H1 (cell line): ENCODE data around the gene TASP1. TPM values are rescaled to one million over a fixed set of nuclear protein-coding genes. Genes with fewer than 3 reads are reported as not detected.

Experiments used
- CTCF ChIA-PET: fragments of 300-600 bp; sonication (Branson Sonifier 250); formaldehyde crosslinking; loops from one replicate; lab custom pipeline; 2021; ENCODE audit not compliant: partially characterized antibody; lab: Charles Lee
- POLR2A ChIA-PET: fragments of 300-600 bp; sonication (Branson Sonifier 250); formaldehyde crosslinking; loops from one replicate; lab custom pipeline; 2021; ENCODE audit warnings: inconsistent platforms; ENCODE audit not compliant: partially characterized antibody; lab: Charles Lee
- DNase-seq, 2 experiments: peaks; one replicate each; pipeline versions ENCODE4 v3.0.0 to v3.0.0-alpha.2; 2010 to 2022; ENCODE audit warnings: low spot score in 2 of 2, low read depth in 1 of 2, mixed read lengths in 1 of 2
- FAIRE-seq: peaks from 2 replicates; lab custom pipeline; 2011; peaks lifted over from hg19 to GRCh38; lab: Jason Lieb, UNC
- H2AFZ ChIP-seq: 2 replicates; pipeline ENCODE4 v1.8.1; 2012; ENCODE audit warnings: low read length, inconsistent platforms
- H2AK5ac ChIP-seq: 2 replicates; pipeline ENCODE4 v1.6.1; 2013; ENCODE audit warnings: low read depth, low read length
- H2BK120ac ChIP-seq: replicated peaks from 2 replicates; pipeline ENCODE3; 2013; ENCODE audit warnings: low read depth, low read length, inconsistent platforms
- H2BK12ac ChIP-seq: 2 replicates; pipeline ENCODE4 v1.6.1; 2013; ENCODE audit warnings: low read depth, low read length
- H2BK15ac ChIP-seq: 2 replicates; pipeline ENCODE4 v1.6.1; 2013; ENCODE audit warnings: low read length
- H2BK20ac ChIP-seq: 2 replicates; pipeline ENCODE4 v1.6.1; 2013; ENCODE audit warnings: low read length
- H2BK5ac ChIP-seq: 2 replicates; pipeline ENCODE4 v1.6.1; 2013; ENCODE audit warnings: low read depth, low read length
- H3K14ac ChIP-seq: 2 replicates; pipeline ENCODE4 v1.6.1; 2013; ENCODE audit warnings: inconsistent platforms; ENCODE audit not compliant: insufficient read length
- H3K18ac ChIP-seq: 2 replicates; pipeline ENCODE4 v1.6.1; 2013; ENCODE audit warnings: low read length; ENCODE audit errors: extremely low read depth
- H3K23ac ChIP-seq: 2 replicates; pipeline ENCODE4 v1.6.1; 2013; ENCODE audit warnings: inconsistent platforms; ENCODE audit not compliant: insufficient read length
- H3K23me2 ChIP-seq: 2 replicates; pipeline ENCODE4 v1.6.1; 2013; ENCODE audit warnings: low read depth, low read length
- H3K27ac ChIP-seq: 2 replicates; pipeline ENCODE4 v1.6.1; 2011; ENCODE audit warnings: low read depth, low read length, inconsistent platforms
- H3K27me3 ChIP-seq, 4 experiments: replicated peaks in 1 of 4; 1 replicate in 1 of 4; 2 replicates in 3 of 4; pipeline versions ENCODE4 v1.6.1 to v1.8.1; 2011 to 2013; ENCODE audit warnings: low read length in 3 of 4, mild to moderate bottlenecking in 3 of 4, inconsistent platforms in 2 of 4, mixed read lengths in 2 of 4, moderate library complexity in 1 of 4; ENCODE audit not compliant: control insufficient read depth in 3 of 4, insufficient read depth in 3 of 4; ENCODE audit errors: extremely low read depth in 1 of 4
- H3K36me3 ChIP-seq, 4 experiments: 2 replicates each; pipeline versions ENCODE4 v1.6.1 to v1.8.1; 2011 to 2013; ENCODE audit warnings: mild to moderate bottlenecking in 4 of 4, low read length in 3 of 4, moderate library complexity in 2 of 4, control low read depth in 1 of 4, inconsistent platforms in 1 of 4; ENCODE audit not compliant: insufficient read depth in 4 of 4, control insufficient read depth in 2 of 4
- H3K4ac ChIP-seq: replicated peaks from 2 replicates; pipeline ENCODE3; 2013; ENCODE audit warnings: low read length, low read depth, mixed read lengths, inconsistent platforms; ENCODE audit not compliant: insufficient read length
- H3K4me1 ChIP-seq, 4 experiments: replicated peaks in 1 of 4; 1 replicate in 1 of 4; 2 replicates in 3 of 4; pipeline versions ENCODE4 v1.6.1 to v1.8.1; 2011 to 2013; ENCODE audit warnings: low read length in 3 of 4, inconsistent platforms in 2 of 4, mixed read lengths in 1 of 4; ENCODE audit not compliant: insufficient read depth in 4 of 4, control insufficient read depth in 3 of 4
- H3K4me2 ChIP-seq, 2 experiments: 2 replicates each; pipeline versions ENCODE4 v1.6.1 to v1.8.1; 2011 to 2013; ENCODE audit warnings: low read depth in 2 of 2, low read length in 2 of 2, control low read depth in 1 of 2, inconsistent platforms in 1 of 2, mild to moderate bottlenecking in 1 of 2; ENCODE audit not compliant: insufficient read depth in 1 of 2
- H3K4me3 ChIP-seq, 4 experiments: fragments of 200-600, 300-600 bp in 1 of 4; sonication (generic), shearing (Covaris generic), sonication (Bioruptor Twin) in 1 of 4; 2 replicates each; pipeline versions ENCODE4 v1.5.1 to v1.8.1; 2011 to 2016; ENCODE audit warnings: low read length in 4 of 4, low read depth in 3 of 4, control low read depth in 2 of 4, inconsistent platforms in 2 of 4, mild to moderate bottlenecking in 2 of 4, mixed read lengths in 1 of 4, moderate library complexity in 1 of 4; ENCODE audit not compliant: insufficient read depth in 2 of 4; ENCODE audit errors: extremely low read depth in 1 of 4
- H3K56ac ChIP-seq: replicated peaks from 2 replicates; pipeline ENCODE3; 2013; ENCODE audit warnings: low read depth, mild to moderate bottlenecking, mixed read lengths, low read length, inconsistent platforms; ENCODE audit not compliant: insufficient read length
- H3K79me1 ChIP-seq: 2 replicates; pipeline ENCODE4 v1.6.1; 2013; ENCODE audit warnings: low read depth, low read length, control low read depth
- H3K79me2 ChIP-seq, 2 experiments: 2 replicates each; pipeline versions ENCODE4 v1.6.1 to v1.8.1; 2012 to 2013; ENCODE audit warnings: low read length in 2 of 2, mild to moderate bottlenecking in 2 of 2, inconsistent platforms in 1 of 2; ENCODE audit not compliant: insufficient read depth in 2 of 2, control insufficient read depth in 1 of 2
- H3K9ac ChIP-seq, 4 experiments: replicated peaks in 1 of 4; 1 replicate in 1 of 4; 2 replicates in 3 of 4; pipeline versions ENCODE4 v1.6.1 to v1.8.1; 2011 to 2013; ENCODE audit warnings: low read depth in 3 of 4, low read length in 3 of 4, control low read depth in 2 of 4, mild to moderate bottlenecking in 2 of 4, moderate library complexity in 2 of 4, inconsistent platforms in 1 of 4; ENCODE audit errors: extremely low read depth in 1 of 4
- H3K9me3 ChIP-seq, 2 experiments: 2 replicates each; pipeline versions ENCODE4 v1.6.1 to v1.8.1; 2012 to 2013; ENCODE audit warnings: mild to moderate bottlenecking in 2 of 2, moderate library complexity in 2 of 2, control low read depth in 1 of 2, inconsistent platforms in 1 of 2, low read depth in 1 of 2, low read length in 1 of 2, mixed read lengths in 1 of 2; ENCODE audit not compliant: insufficient read depth in 2 of 2
- H4K20me1 ChIP-seq, 2 experiments: replicated peaks in 1 of 2; 2 replicates each; pipeline versions ENCODE3 to v1.8.1; 2011 to 2013; ENCODE audit warnings: inconsistent platforms in 2 of 2, low read length in 2 of 2, mild to moderate bottlenecking in 1 of 2; ENCODE audit not compliant: insufficient read depth in 2 of 2, control insufficient read depth in 1 of 2
- H4K5ac ChIP-seq: 2 replicates; pipeline ENCODE4 v1.6.1; 2013; ENCODE audit warnings: low read length, low read depth, mixed read lengths, inconsistent platforms; ENCODE audit not compliant: insufficient read length
- H4K8ac ChIP-seq: 2 replicates; pipeline ENCODE4 v1.8.0; 2013; ENCODE audit warnings: mild to moderate bottlenecking, moderate library complexity, low read length, inconsistent platforms; ENCODE audit not compliant: insufficient read depth; ENCODE audit errors: extremely low read depth
- H4K91ac ChIP-seq: replicated peaks from 2 replicates; pipeline ENCODE3; 2013; ENCODE audit warnings: low read length, mixed read lengths, inconsistent platforms; ENCODE audit not compliant: insufficient read length
- ASH2L ChIP-seq: fragments of 200-600, 300-600 bp; sonication (generic); IDR thresholded peaks from one replicate; pipeline ENCODE4 v1.7.1; 2017; ENCODE audit warnings: low read length
- CHD2 ChIP-seq: IDR thresholded peaks from 2 replicates; pipeline ENCODE4 v1.6.1; 2012; ENCODE audit warnings: low read length, improper control_type of control experiment
- FOSL1 ChIP-seq: IDR thresholded peaks from 2 replicates; pipeline ENCODE4 v1.6.1; 2011; ENCODE audit warnings: mild to moderate bottlenecking, low read depth, low read length, moderate library complexity; ENCODE audit not compliant: insufficient read depth
- POU5F1 ChIP-seq: IDR thresholded peaks from 2 replicates; pipeline ENCODE4 v1.6.1; 2011; ENCODE audit warnings: low read depth, mild to moderate bottlenecking, low read length, moderate library complexity
- RAD21 ChIP-seq, 2 experiments: IDR thresholded peaks in 1 of 2; conservative IDR thresholded peaks in 1 of 2; 2 replicates each; pipeline ENCODE4 v1.6.1; 2011; ENCODE audit warnings: low read depth in 2 of 2, low read length in 2 of 2, improper control_type of control experiment in 1 of 2, inconsistent platforms in 1 of 2, mild to moderate bottlenecking in 1 of 2, moderate library complexity in 1 of 2
- RFX5 ChIP-seq: IDR thresholded peaks from 2 replicates; pipeline ENCODE4 v1.6.1; 2011; ENCODE audit warnings: low read depth, low read length, improper control_type of control experiment, borderline replicate concordance
- SRF ChIP-seq: IDR thresholded peaks from 2 replicates; pipeline ENCODE4 v1.6.1; 2011; ENCODE audit warnings: mild to moderate bottlenecking, low read depth, low read length, moderate library complexity
- TCF12 ChIP-seq: IDR thresholded peaks from 2 replicates; pipeline ENCODE4 v1.6.1; 2011; ENCODE audit warnings: low read depth, mild to moderate bottlenecking, low read length
- WGBS, 2 experiments: shearing (Covaris generic) in 1 of 2; methylation state at CpG; one replicate each; pipeline versions ENCODE4 v1.1.6 to v1.1.7; 2013 to 2015; ENCODE audit warnings: low lambda C conversion rate in 2 of 2, mixed read lengths in 2 of 2, inconsistent platforms in 1 of 2, low coverage in 1 of 2, missing lambda C conversion rate in 1 of 2; ENCODE audit not compliant: insufficient replicate concordance in 2 of 2, insufficient coverage in 1 of 2, insufficient read length in 1 of 2; ENCODE audit errors: extremely low coverage in 1 of 2, missing lambda C conversion rate in 1 of 2; 5-methylcytosine and 5-hydroxymethylcytosine counted together
- polyA plus RNA-seq, 7 experiments: library from polyadenylated mRNA; depleted of rRNA in 3 of 7; stranded (reverse) in 5 of 7; unstranded in 2 of 7; fragments of >200 nt in 5 of 7; fragments of 200-250 nt in 2 of 7; gene quantifications; 1 replicate in 5 of 7; 2 replicates in 1 of 7; 4 replicates in 1 of 7; pipeline versions ENCODE4 v1.2.1 to v1.2.3, GENCODE V29; 2011 to 2013; ENCODE audit warnings: missing spikeins in 2 of 7, mixed read lengths in 2 of 7
- total RNA-seq: library from RNA; stranded (reverse); fragmentation: NEBNext Ultra II Directional; extraction: Animal tissue kit (Norgen Biotek cat#: 25700); gene quantifications from 2 replicates; pipeline ENCODE4 v1.2.1, GENCODE V29; 2021
- TF ChIP-seq, protein P1 (sequence below), 3 experiments: IDR thresholded peaks; 1 replicate in 2 of 3; 2 replicates in 1 of 3; pipeline versions ENCODE4 v1.5.1 to v1.6.1; 2011; ENCODE audit warnings: low read length in 3 of 3, mild to moderate bottlenecking in 3 of 3, inconsistent platforms in 2 of 3, low read depth in 1 of 3, moderate library complexity in 1 of 3; ENCODE audit not compliant: insufficient read depth in 1 of 3; ENCODE audit errors: control extremely low read depth in 1 of 3

Gene TASP1
- total and polyA plus RNA-seq, 2 of the 8 experiments (the other 6 are each of a cell fraction or from before 2014, with no cell fraction given) = 4.5 to 10.9 TPM

DNA sequence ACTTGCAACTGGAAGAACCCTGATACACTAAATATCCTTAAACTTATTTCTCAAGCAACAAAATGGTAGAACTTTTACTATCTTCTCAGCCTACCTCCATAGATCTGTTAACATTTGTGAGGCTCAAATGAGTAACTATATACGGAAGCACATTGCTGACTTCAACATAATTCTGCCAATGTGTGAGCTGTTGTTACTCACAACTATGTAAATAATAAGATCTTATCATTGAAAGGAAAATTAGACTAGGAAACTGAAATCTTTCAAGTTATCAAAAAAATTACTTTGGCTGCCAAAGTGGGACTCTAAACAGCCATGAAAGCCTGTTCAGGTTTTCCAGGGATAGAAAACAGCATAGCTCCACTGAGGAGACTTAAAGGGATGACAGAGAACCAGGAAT lies 40.2 kb upstream of the TASP1 start:
- WGBS, 2 experiments = 79% methylated on average over 1 of the region's 1 CpG; no CpG with 5 or more reads in 1 of the 2 experiments
- no peak overlapping the region for H3K56ac ChIP-seq
- H3K23ac ChIP-seq = no peak overlapping the region
- no peaks in the 10 kb centered on the region for H3K79me2 ChIP-seq
- no peaks in the 10 kb centered on the region for H3K27me3 ChIP-seq
- H4K5ac ChIP-seq = no peak overlapping the region
- H4K20me1 ChIP-seq = no peaks in the 10 kb centered on the region
- H2BK5ac ChIP-seq = no peak overlapping the region
- H3K36me3 ChIP-seq = no peaks in the 10 kb centered on the region
- no peaks in the 10 kb centered on the region for H3K79me1 ChIP-seq
- no peak overlapping the region for H2BK12ac ChIP-seq
- no peak overlapping the region for H3K27ac ChIP-seq
- H3K4me1 ChIP-seq = no peaks in the 10 kb centered on the region
- H3K9me3 ChIP-seq = no peaks in the 10 kb centered on the region
- H2BK15ac ChIP-seq = no peak overlapping the region
- no peak overlapping the region for H2AK5ac ChIP-seq
- no peak for TF ChIP-seq TCF12
- TF ChIP-seq, protein P1, sequence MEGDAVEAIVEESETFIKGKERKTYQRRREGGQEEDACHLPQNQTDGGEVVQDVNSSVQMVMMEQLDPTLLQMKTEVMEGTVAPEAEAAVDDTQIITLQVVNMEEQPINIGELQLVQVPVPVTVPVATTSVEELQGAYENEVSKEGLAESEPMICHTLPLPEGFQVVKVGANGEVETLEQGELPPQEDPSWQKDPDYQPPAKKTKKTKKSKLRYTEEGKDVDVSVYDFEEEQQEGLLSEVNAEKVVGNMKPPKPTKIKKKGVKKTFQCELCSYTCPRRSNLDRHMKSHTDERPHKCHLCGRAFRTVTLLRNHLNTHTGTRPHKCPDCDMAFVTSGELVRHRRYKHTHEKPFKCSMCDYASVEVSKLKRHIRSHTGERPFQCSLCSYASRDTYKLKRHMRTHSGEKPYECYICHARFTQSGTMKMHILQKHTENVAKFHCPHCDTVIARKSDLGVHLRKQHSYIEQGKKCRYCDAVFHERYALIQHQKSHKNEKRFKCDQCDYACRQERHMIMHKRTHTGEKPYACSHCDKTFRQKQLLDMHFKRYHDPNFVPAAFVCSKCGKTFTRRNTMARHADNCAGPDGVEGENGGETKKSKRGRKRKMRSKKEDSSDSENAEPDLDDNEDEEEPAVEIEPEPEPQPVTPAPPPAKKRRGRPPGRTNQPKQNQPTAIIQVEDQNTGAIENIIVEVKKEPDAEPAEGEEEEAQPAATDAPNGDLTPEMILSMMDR (IDR thresholded peaks at IDR 0.05; ENCODE audit: control extremely low read depth in 1 of 3, insufficient read depth in 1 of 3, low read depth in 1 of 3, low read length in 3 of 3) = no peak
- TF ChIP-seq ASH2L = no peak
- no peak for TF ChIP-seq RFX5
- TF ChIP-seq CHD2 = no peak
- no peak for TF ChIP-seq SRF
- TF ChIP-seq POU5F1 = no peak
- no peak for TF ChIP-seq FOSL1
- TF ChIP-seq RAD21 (IDR thresholded peaks at IDR 0.05 in 1 of 2, conservative IDR thresholded peaks at IDR 0.05 in 1 of 2; ENCODE audit: low read depth in 2 of 2, low read length in 2 of 2) = no peak
- no peak overlapping the region for H3K14ac ChIP-seq
- H2BK120ac ChIP-seq = no peak overlapping the region
- H4K91ac ChIP-seq = no peak overlapping the region
- no peak overlapping the region for H3K4me3 ChIP-seq
- no peaks in the 10 kb centered on the region for H3K23me2 ChIP-seq
- ChIA-PET CTCF (interaction anchor here (1.3 kb wide), 2 partner anchors 14 to 68 kb away, joined by 3 read pairs; no protein-coding TSS in a partner anchor), POLR2A (no interaction called here)
- H4K8ac ChIP-seq = no peak overlapping the region
- DNase-seq = no peak
- H3K18ac ChIP-seq = no peak overlapping the region
- H3K4me2 ChIP-seq = no peak overlapping the region
- no peak overlapping the region for H3K9ac ChIP-seq
- H2AFZ ChIP-seq = no peak overlapping the region
- no peak for FAIRE-seq
- no peak overlapping the region for H3K4ac ChIP-seq
- H2BK20ac ChIP-seq = no peak overlapping the region
